Measurements from ENCODE around the gene POLDIP3. TPM values are rescaled to one million over a fixed set of nuclear protein-coding genes. Genes with fewer than 3 reads are reported as not detected.
"Not testable (repeated sequence)": the region's sequence is repeated elsewhere in the genome, so short reads cannot be mapped to it uniquely, and the experiment has no call there.

The POLDIP3 gene
- total RNA-seq, 2 experiments from 2014 or later: 71.4 to 74.7 TPM

DNA sequence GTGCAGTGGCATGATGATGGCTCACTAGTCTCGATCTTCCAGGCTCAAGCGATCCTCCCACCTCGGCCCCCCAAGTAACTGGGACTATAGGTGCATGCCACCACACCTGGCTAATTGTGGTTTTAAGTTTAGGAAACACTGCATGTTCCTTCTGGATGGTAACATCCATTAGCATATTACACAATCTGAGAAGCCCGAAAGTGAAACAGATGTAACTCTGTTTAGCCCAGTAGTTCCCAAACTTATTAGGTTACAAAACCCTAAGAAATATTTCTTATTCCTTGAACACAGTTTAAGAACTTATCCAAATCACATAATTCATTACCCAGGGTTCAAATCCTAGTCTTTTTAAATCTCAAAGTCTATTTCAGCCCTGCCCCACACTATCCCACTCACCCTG is 28.3 kb downstream of the POLDIP3 start:
- ChIA-PET POLR2A (interaction anchor here (1.1 to 3.3 kb wide), 2 partner anchors 20 to 28 kb away, joined by 3 to 31 read pairs; partner anchors contain the start of gene POLDIP3), CTCF (interaction anchor here (0.6 kb wide), 1 partner anchor 630 kb away, joined by 7 read pairs; no protein-coding TSS in a partner anchor)
- peaks cover 7% of the 10 kb centered on the region for H3K4me1 Mint-ChIP-seq
- no peaks in the 10 kb centered on the region for H3K27me3 Mint-ChIP-seq
- H3K4me3 Mint-ChIP-seq: no peak overlapping the region
- H3K36me3 Mint-ChIP-seq (ENCODE audit: low read depth): peaks cover 62% of the 10 kb centered on the region
- peak overlapping the region; percentile 40 for H3K27ac Mint-ChIP-seq
- H3K9me3 Mint-ChIP-seq: no peaks in the 10 kb centered on the region
- no peak for DNase-seq

DNA sequence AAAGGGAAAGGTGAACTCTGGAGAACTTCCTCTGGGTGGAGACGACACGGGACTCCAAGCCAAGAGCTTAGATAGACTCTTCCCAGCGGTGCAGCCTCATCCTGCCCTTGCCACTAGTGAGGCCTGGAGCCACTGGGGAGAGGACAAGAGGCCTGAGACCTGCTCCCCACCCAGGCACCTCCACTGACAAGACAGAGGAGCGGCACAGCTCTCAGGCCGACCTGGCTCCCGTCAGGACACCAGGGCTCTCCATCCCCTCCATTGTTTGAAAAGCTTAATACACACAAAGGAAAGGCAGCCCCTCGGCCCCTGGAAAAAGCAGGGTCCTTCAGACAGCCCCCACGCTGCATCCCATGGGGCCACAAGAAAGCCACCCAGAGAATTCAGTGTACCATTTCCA is 29.6 kb downstream of the POLDIP3 start:
- peaks cover 58% of the 10 kb centered on the region for H3K36me3 Mint-ChIP-seq (ENCODE audit: low read depth)
- POLR2A ChIA-PET: interaction anchor here (1.1 to 3.3 kb wide), 3 partner anchors 10 to 29 kb away, joined by 3 to 31 read pairs (median 4); partner anchors contain the start of gene POLDIP3
- DNase-seq: no peak
- no peaks in the 10 kb centered on the region for H3K27me3 Mint-ChIP-seq
- no peaks in the 10 kb centered on the region for H3K9me3 Mint-ChIP-seq
- no peak overlapping the region for H3K27ac Mint-ChIP-seq
- no peak overlapping the region for H3K4me3 Mint-ChIP-seq
- H3K4me1 Mint-ChIP-seq: peaks cover 13% of the 10 kb centered on the region
- CTCF ChIA-PET: no interaction called here

DNA sequence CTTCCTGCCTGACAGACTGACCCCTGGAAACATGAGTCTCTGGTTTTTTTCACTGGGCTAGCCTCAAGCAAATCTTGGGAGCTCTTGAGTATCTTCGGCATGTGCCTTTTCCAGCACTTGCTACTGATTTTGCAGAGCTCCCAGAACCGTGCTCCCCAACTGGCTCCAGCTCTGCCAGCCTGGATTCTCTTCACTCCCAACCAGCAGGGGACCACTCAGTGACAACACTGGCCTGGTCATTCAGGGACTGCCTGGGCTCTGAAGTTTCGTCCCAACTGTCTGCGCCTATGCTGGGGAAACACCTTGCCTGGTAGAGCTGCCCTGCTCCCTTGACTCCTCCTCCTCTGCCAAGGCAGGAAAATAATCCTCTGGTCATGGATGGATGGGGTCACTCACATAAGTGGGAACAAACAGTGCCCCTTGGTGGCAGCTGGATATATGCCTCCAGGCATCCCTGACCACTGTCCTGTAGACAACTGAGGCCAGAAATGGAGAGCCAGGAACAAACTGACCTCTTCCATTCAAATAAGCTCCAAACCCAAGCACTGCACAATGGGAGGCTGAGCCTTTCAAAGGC is 30.2 kb downstream of the POLDIP3 start:
- Mint-ChIP-seq H3K36me3 (ENCODE audit: low read depth) (peaks cover 54% of the 10 kb centered on the region), H3K27ac (no peak overlapping the region), H3K27me3 (no peaks in the 10 kb centered on the region), H3K4me1 (peaks cover 14% of the 10 kb centered on the region), H3K9me3 (no peaks in the 10 kb centered on the region), H3K4me3 (no peak overlapping the region)
- ChIA-PET POLR2A (interaction anchor here (1.5 to 3.3 kb wide), 2 partner anchors 11 to 30 kb away, joined by 4 to 31 read pairs; partner anchors contain the start of gene POLDIP3), CTCF (no interaction called here)
- no peak for DNase-seq

DNA sequence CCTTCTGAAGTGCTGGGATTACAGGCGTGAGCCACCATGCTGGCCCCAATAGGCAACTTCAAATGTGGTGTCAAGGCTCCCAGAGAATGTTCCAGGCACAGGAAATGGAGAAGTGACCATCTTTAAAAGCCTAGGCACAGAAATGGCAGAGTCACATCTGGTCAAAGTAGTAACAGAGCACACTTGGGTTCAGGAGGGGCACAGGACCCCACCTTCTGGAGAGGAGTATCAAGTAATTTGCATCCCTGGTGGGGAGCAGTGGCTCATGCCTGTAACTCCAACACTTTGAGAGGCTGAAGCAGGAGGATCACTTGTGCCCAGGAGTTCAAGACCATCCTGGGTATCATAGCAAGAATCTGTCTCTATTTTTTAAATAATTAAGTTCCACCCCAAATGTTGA is 31.7 kb downstream of the POLDIP3 start:
- peak overlapping the region; percentile 96 for H3K4me3 Mint-ChIP-seq
- DNase-seq: no peak
- peak overlapping the region; percentile 69 for H3K27ac Mint-ChIP-seq
- H3K36me3 Mint-ChIP-seq (ENCODE audit: low read depth): peaks cover 54% of the 10 kb centered on the region
- H3K27me3 Mint-ChIP-seq: no peaks in the 10 kb centered on the region
- no peaks in the 10 kb centered on the region for H3K9me3 Mint-ChIP-seq
- ChIA-PET POLR2A (interaction anchor here (1.2 to 3.4 kb wide), 5 partner anchors 13 to 33 kb away, joined by 3 to 47 read pairs (median 4); partner anchors contain the start of gene POLDIP3), CTCF (no interaction called here)
- H3K4me1 Mint-ChIP-seq: peaks cover 14% of the 10 kb centered on the region

DNA sequence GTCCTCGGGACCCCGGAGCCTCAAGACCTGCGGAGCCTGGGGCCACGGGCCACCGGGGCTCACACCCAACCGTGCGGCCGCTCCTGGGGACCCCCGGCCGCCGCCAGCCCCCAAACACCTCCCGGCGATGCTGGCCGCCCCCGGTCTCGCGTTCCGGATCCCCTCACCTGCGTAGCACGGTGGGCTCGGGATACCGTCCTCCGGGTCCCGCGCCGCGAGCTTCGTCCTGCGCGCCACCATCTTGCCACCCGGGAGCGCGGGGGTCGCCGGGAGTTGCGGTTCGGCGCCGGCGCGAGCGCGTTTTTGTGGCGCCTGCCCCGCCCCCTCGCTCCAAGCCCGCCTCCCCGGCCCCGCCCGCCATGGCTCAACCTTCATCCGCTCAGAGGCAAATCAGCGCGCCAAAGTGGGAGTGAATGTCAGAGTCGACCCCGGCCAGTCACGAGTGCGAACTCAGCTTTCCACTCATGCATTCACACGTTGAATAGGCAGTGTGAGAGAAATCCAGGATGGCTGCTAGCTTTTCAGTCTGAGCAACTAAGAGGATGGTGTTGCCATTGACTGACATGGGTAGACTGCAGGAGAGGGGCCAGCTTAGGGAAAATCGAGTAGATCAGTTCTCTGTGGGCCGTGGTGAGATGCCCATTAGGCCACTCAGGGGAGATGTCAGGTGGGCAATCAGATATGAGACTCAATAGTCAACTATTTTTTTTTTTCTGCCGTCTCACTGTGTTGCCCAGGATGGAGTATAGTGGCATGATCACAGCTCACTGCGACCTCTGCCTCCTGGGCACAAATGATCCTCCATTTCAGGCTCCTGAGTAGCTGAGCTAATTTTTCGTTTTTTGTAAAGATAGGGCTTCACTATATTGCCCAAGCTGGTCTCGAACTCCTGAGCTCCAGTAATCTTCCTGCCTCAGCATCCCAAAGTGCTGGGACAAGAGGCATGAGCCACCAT is 32.6 kb downstream of the POLDIP3 start:
- CTCF ChIA-PET: interaction anchor here (1.1 kb wide), 1 partner anchor 31 kb away, joined by 4 read pairs; no protein-coding TSS in a partner anchor
- H3K27ac Mint-ChIP-seq: peak overlapping the region; percentile 69
- POLR2A ChIA-PET: interaction anchor here (0.8 to 3.4 kb wide), 10 partner anchors 10 to 275 kb away, joined by 3 to 47 read pairs (median 3); partner anchors contain the start of gene POLDIP3

DNA sequence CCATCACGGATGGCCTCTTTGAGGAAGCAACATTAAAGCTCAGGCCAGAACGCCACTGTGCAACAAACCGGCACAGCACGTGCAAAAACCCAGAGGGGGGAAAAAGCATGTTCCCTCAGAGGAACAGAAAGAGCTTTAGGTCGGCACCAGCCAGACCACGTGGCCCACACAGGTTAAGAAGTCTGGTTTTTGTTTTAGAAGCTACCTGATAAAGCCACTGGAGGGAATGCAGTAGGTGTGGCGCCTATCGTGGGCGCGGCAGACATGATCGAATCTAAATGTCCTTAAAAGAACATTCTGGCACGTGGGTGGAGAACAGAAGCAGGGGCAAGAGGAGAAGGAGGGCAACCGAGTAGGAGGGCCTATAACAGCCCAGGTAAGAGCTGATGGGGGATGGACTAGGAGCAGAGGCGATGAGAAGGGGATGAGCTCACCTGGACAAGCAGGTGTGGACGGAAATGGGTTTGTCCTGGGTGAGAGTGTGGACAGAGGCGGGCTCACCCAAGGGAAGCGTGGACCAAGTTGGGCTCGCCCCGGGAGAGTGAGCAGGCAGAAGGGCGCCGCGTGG is 33.4 kb downstream of the POLDIP3 start:
- Mint-ChIP-seq H3K36me3 (ENCODE audit: low read depth) (peaks cover 41% of the 10 kb centered on the region), H3K4me1 (peaks cover 14% of the 10 kb centered on the region), H3K4me3 (peak overlapping the region; percentile 96), H3K27ac (peak overlapping the region; percentile 85)
- DNase-seq, H3K9me3 Mint-ChIP-seq, H3K27me3 Mint-ChIP-seq: not testable (repeated sequence)
- CTCF ChIA-PET: interaction anchor here (1.1 kb wide), 1 partner anchor 32 kb away, joined by 4 read pairs; no protein-coding TSS in a partner anchor
- POLR2A ChIA-PET: interaction anchor here (0.9 to 3.4 kb wide), 6 partner anchors 12 to 275 kb away, joined by 3 to 47 read pairs (median 4); partner anchors contain the start of gene POLDIP3

More for the DNA sequence above, 32.6 kb downstream of the POLDIP3 start:
- Mint-ChIP-seq H3K4me1 (peaks cover 14% of the 10 kb centered on the region), H3K9me3 (no peaks in the 10 kb centered on the region), H3K4me3 (peak overlapping the region; percentile 96), H3K27me3 (no peaks in the 10 kb centered on the region), H3K36me3 (ENCODE audit: low read depth) (peaks cover 48% of the 10 kb centered on the region)
- DNase-seq: peak; percentile 88

DNA sequence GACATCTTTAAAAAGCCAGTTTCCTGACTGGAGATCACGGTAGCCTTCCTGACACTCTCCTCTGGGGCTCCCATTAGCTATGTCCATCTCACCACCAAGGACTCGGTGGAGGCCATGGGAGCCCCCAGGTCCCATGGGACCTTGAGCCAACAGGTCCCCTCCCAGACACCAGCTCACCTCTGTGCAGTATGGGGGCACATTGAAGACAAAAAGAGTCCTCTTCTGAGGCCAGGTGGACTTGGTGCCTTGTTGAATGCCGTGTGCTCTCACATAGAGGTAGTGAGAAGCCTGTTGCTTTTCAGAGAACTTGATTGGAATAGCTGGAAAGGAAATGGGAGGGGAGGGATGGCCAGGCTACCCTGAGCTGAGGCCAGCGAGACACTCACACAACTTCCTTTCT is 34.6 kb downstream of the POLDIP3 start:
- H3K27me3 Mint-ChIP-seq, H3K9me3 Mint-ChIP-seq, H3K4me3 Mint-ChIP-seq, DNase-seq, CTCF ChIA-PET: not testable (repeated sequence)
- Mint-ChIP-seq H3K36me3 (ENCODE audit: low read depth) (peaks cover 32% of the 10 kb centered on the region), H3K4me1 (peaks cover 14% of the 10 kb centered on the region), H3K27ac (peak overlapping the region; percentile 31)
- POLR2A ChIA-PET: interaction anchor here (3.4 kb wide), 1 partner anchor 34 kb away, joined by 47 read pairs; the partner anchor contains the start of gene POLDIP3

DNA sequence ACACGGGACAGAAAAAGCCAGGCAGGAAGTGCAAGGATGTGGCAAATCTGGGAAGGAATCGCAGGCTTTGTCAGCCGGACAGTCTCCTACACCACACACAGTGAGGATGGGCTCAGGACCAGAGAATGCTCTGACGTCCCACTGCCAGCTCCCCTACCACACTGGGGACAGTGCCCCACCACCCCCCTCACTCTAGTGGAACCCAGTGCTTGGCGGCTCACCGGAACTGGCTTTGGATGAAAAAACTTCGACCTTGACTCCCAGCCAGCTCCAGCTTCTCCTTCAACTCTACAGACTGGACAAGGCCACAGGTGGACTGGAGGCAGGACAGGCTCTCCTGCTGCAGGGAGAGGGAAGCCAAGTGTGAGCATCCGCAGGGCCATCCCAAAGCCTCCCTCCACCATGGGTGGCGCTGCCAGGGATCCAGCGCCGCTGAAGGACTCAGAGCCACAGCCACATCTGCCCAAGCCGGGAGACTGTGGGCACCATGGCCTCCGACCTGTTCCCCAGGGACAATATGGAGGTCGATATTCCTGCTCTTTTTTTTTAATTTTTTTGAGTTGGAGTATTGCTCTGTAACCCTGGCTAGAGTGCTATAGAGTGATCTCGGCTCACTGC is 37.0 kb downstream of the POLDIP3 start:
- peaks cover 14% of the 10 kb centered on the region for H3K4me1 Mint-ChIP-seq
- H3K27ac Mint-ChIP-seq: no peak overlapping the region
- ChIA-PET CTCF (interaction anchor here (0.5 kb wide), 1 partner anchor 1266 kb away, joined by 3 read pairs; no protein-coding TSS in a partner anchor), POLR2A (interaction anchor here (1.1 kb wide), 1 partner anchor 37 kb away, joined by 4 read pairs; the partner anchor contains the start of gene POLDIP3)
- H3K27me3 Mint-ChIP-seq: no peaks in the 10 kb centered on the region
- H3K9me3 Mint-ChIP-seq: no peaks in the 10 kb centered on the region
- H3K4me3 Mint-ChIP-seq: no peak overlapping the region
- H3K36me3 Mint-ChIP-seq (ENCODE audit: low read depth): peaks cover 21% of the 10 kb centered on the region
- DNase-seq: no peak

DNA sequence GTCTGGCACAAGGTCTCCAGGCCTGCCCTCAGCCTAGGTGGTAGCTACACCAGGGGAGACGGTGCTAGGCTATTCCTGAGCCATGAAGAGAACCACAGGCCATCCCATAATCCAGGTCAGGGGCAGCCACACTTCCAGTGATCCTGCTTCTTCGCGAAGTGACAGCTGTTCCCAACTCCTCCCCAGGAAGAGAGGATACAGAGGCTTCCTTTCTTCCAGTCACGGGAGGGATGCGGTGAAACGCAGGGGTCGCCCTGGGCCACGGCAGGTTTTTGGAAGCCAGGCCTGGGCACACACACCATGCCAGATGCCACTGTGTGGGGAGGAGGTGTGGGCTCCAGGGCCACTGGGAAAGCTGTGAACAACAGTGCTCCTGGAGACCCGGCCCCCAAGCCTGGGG is 37.5 kb downstream of the POLDIP3 start:
- H3K4me3 Mint-ChIP-seq, CTCF ChIA-PET: not testable (repeated sequence)
- H3K36me3 Mint-ChIP-seq (ENCODE audit: low read depth): peaks cover 18% of the 10 kb centered on the region

DNA sequence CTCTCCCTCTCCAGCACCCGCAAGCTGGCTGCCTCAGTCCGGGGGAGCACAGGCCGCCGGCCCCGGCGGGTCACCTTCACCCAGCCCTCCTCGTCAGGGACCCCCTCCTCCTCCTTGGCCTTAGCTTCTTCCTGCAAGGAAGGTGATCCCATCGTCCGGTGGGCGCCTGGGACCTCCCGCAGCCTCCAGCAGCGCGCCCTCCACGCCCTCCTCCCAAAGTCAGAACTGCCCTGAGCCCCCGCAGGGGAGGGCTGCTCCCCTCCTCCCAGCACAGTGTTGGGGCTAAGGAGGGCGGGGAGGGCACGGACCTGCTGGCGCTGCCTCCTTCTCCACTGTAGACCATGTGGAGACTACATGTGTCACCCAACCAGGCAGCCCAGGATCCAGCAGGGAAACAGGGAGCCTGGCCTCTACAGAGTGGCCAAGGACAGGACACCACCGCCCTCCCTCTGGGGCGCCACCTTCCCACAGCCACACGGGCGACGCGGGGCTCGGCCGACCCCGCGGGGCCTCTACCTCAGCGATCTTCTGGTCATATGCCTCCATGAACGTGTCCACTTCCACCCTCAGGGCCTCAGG is 38.6 kb downstream of the POLDIP3 start:
- peaks cover 20% of the 10 kb centered on the region for H3K36me3 Mint-ChIP-seq (ENCODE audit: low read depth)
- DNase-seq, H3K27me3 Mint-ChIP-seq, H3K27ac Mint-ChIP-seq, H3K4me3 Mint-ChIP-seq, CTCF ChIA-PET, H3K4me1 Mint-ChIP-seq, POLR2A ChIA-PET, H3K9me3 Mint-ChIP-seq: not testable (repeated sequence)

More for the DNA sequence above, 37.5 kb downstream of the POLDIP3 start:
- H3K27me3 Mint-ChIP-seq, H3K9me3 Mint-ChIP-seq, H3K27ac Mint-ChIP-seq, DNase-seq: not testable (repeated sequence)
- H3K4me1 Mint-ChIP-seq: peaks cover 10% of the 10 kb centered on the region
- POLR2A ChIA-PET: interaction anchor here (1.1 kb wide), 1 partner anchor 38 kb away, joined by 4 read pairs; the partner anchor contains the start of gene POLDIP3

DNA sequence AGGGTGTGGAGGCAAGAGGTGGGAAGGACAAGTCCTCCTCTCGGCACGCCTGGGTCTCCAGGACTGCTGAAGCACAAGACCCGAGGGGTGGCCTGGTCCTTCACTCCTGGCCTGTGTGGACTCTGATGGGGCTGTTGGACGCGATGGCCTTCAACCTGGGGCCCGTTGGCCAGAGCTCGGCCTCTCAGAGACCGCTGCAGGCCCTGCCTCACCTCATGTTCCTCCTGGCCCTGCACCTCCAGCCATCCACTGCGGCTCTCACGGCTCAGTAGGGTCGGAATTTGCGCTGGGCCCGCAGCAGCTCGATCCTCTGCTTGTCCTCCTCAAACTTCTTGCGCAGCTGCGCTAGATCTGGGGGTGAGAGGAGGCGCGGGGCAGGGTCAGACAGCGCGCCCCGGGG is 40.2 kb downstream of the POLDIP3 start:
- H3K4me1 Mint-ChIP-seq, CTCF ChIA-PET, H3K27ac Mint-ChIP-seq, H3K4me3 Mint-ChIP-seq, DNase-seq, H3K27me3 Mint-ChIP-seq, H3K9me3 Mint-ChIP-seq: not testable (repeated sequence)
- H3K36me3 Mint-ChIP-seq (ENCODE audit: low read depth): peaks cover 20% of the 10 kb centered on the region
- POLR2A ChIA-PET: interaction anchor here (0.9 kb wide), 1 partner anchor 14 kb away, joined by 3 read pairs; no protein-coding TSS in a partner anchor

DNA sequence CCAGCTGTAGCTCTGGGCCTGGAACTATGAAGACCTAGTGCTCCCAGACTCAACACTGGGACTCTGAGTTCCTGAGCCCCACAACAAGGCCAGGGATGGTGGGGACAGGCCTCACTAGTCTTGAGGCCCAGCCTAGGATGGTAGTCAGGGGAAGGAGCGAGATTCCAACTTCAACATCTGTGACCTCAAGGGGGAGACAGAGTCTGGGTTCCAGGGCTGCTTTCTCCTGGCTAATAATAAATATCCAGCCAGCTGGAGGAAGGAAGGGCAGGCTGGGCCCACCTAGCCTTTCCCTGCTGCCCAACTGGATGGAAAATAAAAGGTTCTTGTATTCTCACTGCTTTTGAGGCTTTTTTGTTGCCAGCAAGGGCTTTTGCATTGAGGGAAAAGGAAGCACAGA is 40.6 kb downstream of the POLDIP3 start:
- H3K36me3 Mint-ChIP-seq (ENCODE audit: low read depth): peaks cover 20% of the 10 kb centered on the region
- DNase-seq, H3K27me3 Mint-ChIP-seq, H3K4me1 Mint-ChIP-seq, H3K9me3 Mint-ChIP-seq, H3K27ac Mint-ChIP-seq, CTCF ChIA-PET, H3K4me3 Mint-ChIP-seq: not testable (repeated sequence)
- POLR2A ChIA-PET: interaction anchor here (0.9 kb wide), 1 partner anchor 13 kb away, joined by 3 read pairs; no protein-coding TSS in a partner anchor

Data from activated CD4-positive, alpha-beta memory T cell treated with anti-CD3 and anti-CD28 coated beads, Interleukin-2, amount 10 ng/mL, durations not matched to agents 7 days and 5 days (primary cell).